Measurements from ENCODE around the gene NID1.

DNA sequence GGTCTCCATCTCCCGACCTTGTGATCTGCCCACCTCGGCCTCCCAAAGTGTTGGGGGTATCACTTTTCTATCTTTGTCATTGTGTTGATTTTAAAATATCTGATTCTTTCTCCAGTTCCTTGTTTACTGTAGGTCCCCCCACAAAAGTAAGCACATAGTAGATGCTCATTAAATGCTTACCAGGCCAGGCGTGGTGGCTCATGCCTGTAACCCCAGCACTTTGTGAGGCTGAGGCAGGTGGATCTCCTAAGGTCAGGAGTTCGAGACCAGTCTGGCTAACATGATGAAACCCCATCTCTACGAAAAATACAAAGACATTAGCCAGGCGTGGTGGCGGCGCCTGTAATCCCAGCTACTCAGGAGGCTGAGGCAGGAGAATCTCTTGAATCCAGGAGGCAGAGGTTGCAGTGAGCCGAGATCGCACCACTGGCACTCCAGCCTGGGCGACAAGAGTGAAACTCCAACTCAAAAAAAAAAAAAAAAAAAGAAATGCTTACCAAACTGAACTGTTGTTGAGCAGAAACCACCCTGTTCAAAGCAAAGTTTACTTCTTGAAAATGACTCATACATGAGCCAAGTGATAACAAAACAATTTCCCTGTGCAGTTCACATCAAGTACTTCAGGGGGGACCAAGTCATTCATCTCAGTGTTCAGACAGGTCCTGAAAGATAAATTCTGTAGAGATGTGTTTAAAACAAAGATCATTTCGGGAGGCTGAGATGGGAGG, 24.3 kb upstream of the NID1 start:
- no peak for TF ChIP-seq POLR2AphosphoS5 (IDR thresholded peaks at IDR 0.05)
- TF ChIP-seq POLR2A (IDR thresholded peaks at IDR 0.05) = no peak

All from upper lobe of left lung (tissue), 4 donors.